ENCODE results near the gene ZFY. TPM values are rescaled to one million over a fixed set of nuclear protein-coding genes. Genes with fewer than 3 reads are reported as not detected.

Gene ZFY
- total RNA-seq (2014; rRNA removed; shearing (Covaris generic)), result 5.2 and 16.8 TPM in 2 replicates

- in situ Hi-C loops (cut with HindIII; ENCODE audit: low sequenced_read_pairs), result no loop called here
- DNase-seq (ENCODE audit: low spot score), result peak; percentile 33
These were observed at the start of gene ZFY for GRCh38 chrY:2934861-2935715. TSS of gene ZFY (plus strand) at chrY:2935381. CDS start at chrY:2953937, 18,556 bp downstream.

- DNase-seq (ENCODE audit: low spot score), result no peak
- in situ Hi-C loops (cut with HindIII; ENCODE audit: low sequenced_read_pairs), result no loop called here
These were observed 49.3 kb upstream of the ZFY start for GRCh38 chrY:2885880-2886279.

- in situ Hi-C loops (cut with HindIII; ENCODE audit: low sequenced_read_pairs), result no loop called here
- DNase-seq (ENCODE audit: low spot score), result no peak
These were observed 47.8 kb upstream of the ZFY start for GRCh38 chrY:2887386-2887785.

GRCh38 chrY:2887955-2888354 lies 47.2 kb upstream of the ZFY start:
- no peak for DNase-seq (ENCODE audit: low spot score)
- in situ Hi-C loops (cut with HindIII; ENCODE audit: low sequenced_read_pairs), result no loop called here

- in situ Hi-C loops (cut with HindIII; ENCODE audit: low sequenced_read_pairs), result no loop called here
- DNase-seq (ENCODE audit: low spot score), result no peak
These were observed 41.7 kb upstream of the ZFY start for GRCh38 chrY:2893471-2893870.

GRCh38 chrY:2896050-2896449 lies 39.1 kb upstream of the ZFY start:
- DNase-seq (ENCODE audit: low spot score), result no peak
- in situ Hi-C loops (cut with HindIII; ENCODE audit: low sequenced_read_pairs), result no loop called here

- DNase-seq (ENCODE audit: low spot score), result no peak
- in situ Hi-C loops (cut with HindIII; ENCODE audit: low sequenced_read_pairs), result no loop called here
These were observed 27.8 kb upstream of the ZFY start for GRCh38 chrY:2907356-2907755.

GRCh38 chrY:2913066-2913815 lies 21.9 kb upstream of the ZFY start:
- in situ Hi-C loops (cut with HindIII; ENCODE audit: low sequenced_read_pairs), result no loop called here
- no peak for DNase-seq (ENCODE audit: low spot score)

- in situ Hi-C loops (cut with HindIII; ENCODE audit: low sequenced_read_pairs), result no loop called here
- peak; percentile 24 for DNase-seq (ENCODE audit: low spot score)
These were observed 1.1 kb upstream of the ZFY start for GRCh38 chrY:2934078-2934477.

GRCh38 chrY:2935716-2936435 lies 695 bp downstream of the ZFY start:
- DNase-seq (ENCODE audit: low spot score), result peak; percentile 84
- in situ Hi-C loops (cut with HindIII; ENCODE audit: low sequenced_read_pairs), result no loop called here

GRCh38 chrY:2936436-2936750 lies 1.2 kb downstream of the ZFY start:
- in situ Hi-C loops (cut with HindIII; ENCODE audit: low sequenced_read_pairs), result no loop called here
- DNase-seq (ENCODE audit: low spot score), result no peak

- in situ Hi-C loops (cut with HindIII; ENCODE audit: low sequenced_read_pairs), result no loop called here
- DNase-seq (ENCODE audit: low spot score), result no peak
These were observed 2.0 kb downstream of the ZFY start for GRCh38 chrY:2937149-2937548.

- DNase-seq (ENCODE audit: low spot score), result no peak
- in situ Hi-C loops (cut with HindIII; ENCODE audit: low sequenced_read_pairs), result no loop called here
These were observed 14.5 kb downstream of the ZFY start for GRCh38 chrY:2949590-2950252.

GRCh38 chrY:2950655-2951054 lies 15.5 kb downstream of the ZFY start:
- in situ Hi-C loops (cut with HindIII; ENCODE audit: low sequenced_read_pairs), result no loop called here
- DNase-seq (ENCODE audit: low spot score), result no peak

- in situ Hi-C loops (cut with HindIII; ENCODE audit: low sequenced_read_pairs), result no loop called here
- no peak for DNase-seq (ENCODE audit: low spot score)
These were observed 17.7 kb downstream of the ZFY start for GRCh38 chrY:2952912-2953311.

- in situ Hi-C loops (cut with HindIII; ENCODE audit: low sequenced_read_pairs), result no loop called here
- no peak for DNase-seq (ENCODE audit: low spot score)
These were observed 19.6 kb downstream of the ZFY start for GRCh38 chrY:2954735-2955134.

GRCh38 chrY:2955561-2955960 lies 20.4 kb downstream of the ZFY start:
- no peak for DNase-seq (ENCODE audit: low spot score)
- in situ Hi-C loops (cut with HindIII; ENCODE audit: low sequenced_read_pairs), result no loop called here

- in situ Hi-C loops (cut with HindIII; ENCODE audit: low sequenced_read_pairs), result no loop called here
- no peak for DNase-seq (ENCODE audit: low spot score)
These were observed 26.9 kb downstream of the ZFY start for GRCh38 chrY:2962061-2962460.

GRCh38 chrY:2964814-2965213 lies 29.6 kb downstream of the ZFY start:
- in situ Hi-C loops (cut with HindIII; ENCODE audit: low sequenced_read_pairs), result no loop called here
- no peak for DNase-seq (ENCODE audit: low spot score)

- in situ Hi-C loops (cut with HindIII; ENCODE audit: low sequenced_read_pairs), result no loop called here
These were observed 30.4 kb downstream of the ZFY start for GRCh38 chrY:2965629-2966028.

More at GRCh38 chrY:2965629-2966028, 30.4 kb downstream of the ZFY start:
- DNase-seq (ENCODE audit: low spot score), result no peak
